Activated T-cell treated with anti-CD3 and anti-CD28 coated beads, Interleukin-2, amount 50 U/mL, for 72 hours (primary cell): Measurements from ENCODE around the gene ARHGAP24. TPM values are rescaled to one million over a fixed set of nuclear protein-coding genes. Genes with fewer than 3 reads are reported as not detected.
A peak's percentile ranks its signal among the peaks of the same experiment; 100 is the strongest.

ENCODE experiments used
- ATAC-seq, 2 donors: fragments of 150-1000 bp; cut with Tn5 transposase; replicated peaks in 1 of 2; 2 replicates each; pipeline ENCODE4 v1.10.0; 2021; ENCODE audit warnings: moderate library complexity in 2 of 2, mild to moderate bottlenecking in 1 of 2
- DNase-seq, 2 donors: peaks; one replicate each; pipeline ENCODE4 v3.0.0; 2021 to 2022; ENCODE audit warnings: mixed read lengths in 1 of 2
- H3K27ac Mint-ChIP-seq: one replicate; pipeline ENCODE4 v1.8.0; 2022; ENCODE audit warnings: mild to moderate bottlenecking, moderate library complexity, mixed read lengths
- H3K27me3 Mint-ChIP-seq: one replicate; pipeline ENCODE4 v1.8.0; 2022; ENCODE audit warnings: low read depth, mixed read lengths
- H3K36me3 Mint-ChIP-seq, 2 donors: one replicate each; pipeline ENCODE4 v1.8.0; 2022; ENCODE audit warnings: mixed read lengths in 2 of 2, mild to moderate bottlenecking in 1 of 2; ENCODE audit not compliant: insufficient read depth in 2 of 2
- H3K4me1 Mint-ChIP-seq: one replicate; pipeline ENCODE4 v1.8.0; 2022; ENCODE audit warnings: low read depth, mixed read lengths
- H3K4me3 Mint-ChIP-seq, 2 donors: one replicate each; pipeline ENCODE4 v1.8.0; 2022; ENCODE audit warnings: mild to moderate bottlenecking in 2 of 2, mixed read lengths in 2 of 2, moderate library complexity in 2 of 2
- H3K9me3 Mint-ChIP-seq, 2 donors: one replicate each; pipeline ENCODE4 v1.8.0; 2022; ENCODE audit warnings: mixed read lengths in 2 of 2
- total RNA-seq, 2 donors: library from RNA; stranded (reverse); gene quantifications; one replicate each; pipeline ENCODE4 v1.2.3, GENCODE V29; 2022

ARHGAP24 gene
- total RNA-seq, 2 donors from 2014 or later = not detected

DNA sequence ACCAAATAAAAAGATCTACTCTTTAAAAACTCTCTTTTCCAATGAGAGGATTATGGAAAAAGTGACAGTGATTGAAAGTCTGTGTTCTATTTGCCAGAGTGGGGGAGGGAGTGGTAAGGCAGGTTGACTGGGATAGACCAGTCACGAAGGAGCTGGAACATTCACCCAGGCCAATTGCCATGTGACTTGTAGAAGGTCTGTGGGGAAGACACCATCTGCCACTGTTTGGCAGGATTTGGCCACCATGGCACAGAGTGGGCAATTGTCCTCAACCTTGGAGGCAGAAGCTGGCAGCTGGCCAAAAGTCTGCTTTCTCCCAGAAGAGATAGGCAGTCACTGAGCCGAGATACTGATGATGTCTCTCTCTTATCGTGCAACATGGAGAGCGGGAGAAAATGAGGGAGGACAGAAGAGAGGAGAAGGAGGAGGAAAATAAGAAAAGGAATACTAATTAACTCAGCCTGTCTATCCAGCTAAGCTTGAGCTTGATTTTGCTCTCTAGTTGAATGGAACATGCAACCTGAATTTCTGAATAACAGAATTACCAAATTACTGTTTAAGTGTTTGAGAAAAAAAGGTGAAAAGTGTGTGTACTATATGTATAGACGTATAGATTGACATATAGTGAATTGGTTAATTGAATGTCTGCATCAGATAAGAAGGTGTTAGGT, 267.1 kb downstream of the ARHGAP24 start:
- H3K36me3 Mint-ChIP-seq = no peaks in the 10 kb centered on the region
- peaks cover 4 to 8% of the 10 kb centered on the region in 2 donors for H3K9me3 Mint-ChIP-seq
- no peaks in the 10 kb centered on the region for H3K4me1 Mint-ChIP-seq
- DNase-seq (no peak), ATAC-seq (no peak)
- H3K27me3 Mint-ChIP-seq = no peaks in the 10 kb centered on the region
- H3K4me3 Mint-ChIP-seq = no peak overlapping the region
- no peak overlapping the region for H3K27ac Mint-ChIP-seq

- no peaks in the 10 kb centered on the region for H3K27me3 Mint-ChIP-seq
- DNase-seq = no peak
- ATAC-seq = no peak
- no peak overlapping the region for H3K4me3 Mint-ChIP-seq
- no peaks in the 10 kb centered on the region for H3K4me1 Mint-ChIP-seq
- H3K27ac Mint-ChIP-seq = no peak overlapping the region
- peaks cover 2 to 4% of the 10 kb centered on the region in 2 donors for H3K9me3 Mint-ChIP-seq
- H3K36me3 Mint-ChIP-seq = no peaks in the 10 kb centered on the region
Observed at GRCh38 chr4:85744950-85745349, 270.0 kb downstream of the ARHGAP24 start.

GRCh38 chr4:85745939-85746338, 271.0 kb downstream of the ARHGAP24 start:
- H3K27me3 Mint-ChIP-seq = no peaks in the 10 kb centered on the region
- no peak overlapping the region for H3K4me3 Mint-ChIP-seq
- DNase-seq (no peak), ATAC-seq (no peak)
- H3K4me1 Mint-ChIP-seq = no peaks in the 10 kb centered on the region
- H3K36me3 Mint-ChIP-seq = no peaks in the 10 kb centered on the region
- peaks cover 2% of the 10 kb centered on the region in 2 donors for H3K9me3 Mint-ChIP-seq
- H3K27ac Mint-ChIP-seq = no peak overlapping the region

DNA sequence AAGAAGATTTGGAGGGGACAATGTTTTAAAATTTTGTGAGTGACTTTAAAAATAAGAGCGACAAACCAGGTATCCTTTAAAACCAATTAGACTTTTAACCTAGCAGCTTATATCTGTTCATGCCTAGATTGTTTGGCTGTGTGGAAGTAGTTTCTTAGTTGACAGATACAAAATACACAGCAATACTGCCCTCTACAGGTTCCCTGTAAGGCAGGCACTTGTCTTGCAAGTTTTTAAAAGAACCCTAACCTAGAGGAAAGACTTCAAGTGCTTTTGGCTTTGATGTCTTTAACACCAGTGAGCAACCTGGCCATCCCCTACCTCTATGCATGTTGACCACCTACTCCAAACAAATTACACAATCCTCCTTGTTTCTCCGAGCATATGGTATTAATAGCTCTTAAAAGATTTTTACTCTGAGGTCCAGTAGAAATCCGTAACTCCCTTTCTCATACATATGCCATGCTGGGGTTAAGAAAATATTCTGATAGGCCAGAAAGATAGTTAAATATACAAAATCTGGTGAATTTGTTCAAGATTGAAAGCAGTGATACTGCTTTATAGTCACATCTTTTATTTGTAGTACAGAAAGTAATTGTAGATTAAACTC, 273.0 kb downstream of the ARHGAP24 start:
- Mint-ChIP-seq H3K27ac (no peak overlapping the region), H3K9me3 (no peaks in the 10 kb centered on the region)

GRCh38 chr4:85748654-85749053, 273.7 kb downstream of the ARHGAP24 start:
- DNase-seq (no peak), ATAC-seq (no peak)
- Mint-ChIP-seq H3K27ac (no peak overlapping the region), H3K36me3 (no peaks in the 10 kb centered on the region), H3K9me3 (no peaks in the 10 kb centered on the region), H3K4me3 (no peak overlapping the region), H3K27me3 (no peaks in the 10 kb centered on the region), H3K4me1 (no peaks in the 10 kb centered on the region)

More for the DNA sequence above, 273.0 kb downstream of the ARHGAP24 start:
- Mint-ChIP-seq H3K4me3 (no peak overlapping the region), H3K27me3 (no peaks in the 10 kb centered on the region), H3K36me3 (no peaks in the 10 kb centered on the region), H3K4me1 (no peaks in the 10 kb centered on the region)
- DNase-seq = peak in 1 of 2 donors; percentile 5
- ATAC-seq = no peak

GRCh38 chr4:85751866-85752265, 276.9 kb downstream of the ARHGAP24 start:
- ATAC-seq = no peak
- no peak for DNase-seq
- Mint-ChIP-seq H3K36me3 (no peaks in the 10 kb centered on the region), H3K4me3 (no peak overlapping the region), H3K4me1 (no peaks in the 10 kb centered on the region), H3K27ac (no peak overlapping the region), H3K27me3 (no peaks in the 10 kb centered on the region), H3K9me3 (no peaks in the 10 kb centered on the region)

DNA sequence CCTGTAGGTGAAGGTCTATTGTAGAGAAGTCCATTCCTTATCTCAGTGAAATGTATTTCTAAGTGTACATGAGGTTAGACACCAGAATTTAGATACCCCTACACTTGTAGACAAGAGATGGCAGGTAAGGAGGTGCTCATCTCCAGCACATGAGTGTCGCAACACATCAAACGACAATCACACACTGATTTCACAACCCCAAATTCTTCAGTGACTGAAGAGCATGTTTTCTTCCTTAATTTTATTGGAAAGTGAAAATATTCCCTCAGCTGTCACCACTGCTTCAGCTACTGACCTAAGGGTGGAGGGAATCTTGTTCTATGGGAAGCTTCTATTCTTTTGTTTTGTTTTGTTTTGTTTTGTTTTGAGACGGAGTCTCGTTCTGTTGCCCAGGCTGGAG, 280.3 kb downstream of the ARHGAP24 start:
- H3K4me3 Mint-ChIP-seq = no peak overlapping the region
- no peak for ATAC-seq
- no peaks in the 10 kb centered on the region for H3K27me3 Mint-ChIP-seq
- H3K4me1 Mint-ChIP-seq = no peaks in the 10 kb centered on the region
- H3K36me3 Mint-ChIP-seq = no peaks in the 10 kb centered on the region
- no peak for DNase-seq
- peaks cover 0 to 2% of the 10 kb centered on the region in 2 donors for H3K9me3 Mint-ChIP-seq
- H3K27ac Mint-ChIP-seq = no peak overlapping the region

DNA sequence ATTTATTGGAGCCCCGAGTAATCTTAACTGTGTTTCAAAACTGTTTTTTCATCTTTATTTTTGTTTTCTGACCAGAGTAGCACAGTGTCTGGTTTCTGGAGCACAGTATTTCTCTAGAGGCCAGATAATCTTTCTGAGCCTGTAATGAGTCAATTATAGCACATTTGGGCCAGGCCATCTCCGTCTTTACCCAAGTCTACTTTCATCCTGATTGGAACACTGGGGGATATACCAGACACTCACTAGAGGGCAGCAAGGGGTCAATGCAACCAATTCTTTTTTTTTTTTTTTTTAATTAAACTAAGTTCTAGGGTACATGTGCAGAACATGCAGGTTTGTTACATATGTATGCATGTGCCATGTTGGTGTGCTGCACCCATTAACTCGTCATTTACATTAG, 282.0 kb downstream of the ARHGAP24 start:
- Mint-ChIP-seq H3K27me3 (no peaks in the 10 kb centered on the region), H3K9me3 (peaks cover 0 to 2% of the 10 kb centered on the region in 2 donors), H3K4me3 (no peak overlapping the region), H3K4me1 (no peaks in the 10 kb centered on the region), H3K27ac (no peak overlapping the region), H3K36me3 (no peaks in the 10 kb centered on the region)
- DNase-seq = no peak
- ATAC-seq = no peak

- no peaks in the 10 kb centered on the region for H3K36me3 Mint-ChIP-seq
- H3K4me1 Mint-ChIP-seq = no peaks in the 10 kb centered on the region
- no peak overlapping the region for H3K27ac Mint-ChIP-seq
- ATAC-seq (no peak), DNase-seq (no peak)
- H3K9me3 Mint-ChIP-seq = peaks cover 0 to 3% of the 10 kb centered on the region in 2 donors
- no peak overlapping the region for H3K4me3 Mint-ChIP-seq
- no peaks in the 10 kb centered on the region for H3K27me3 Mint-ChIP-seq
Observed at GRCh38 chr4:85759388-85759787, 284.4 kb downstream of the ARHGAP24 start.

- no peaks in the 10 kb centered on the region for H3K27me3 Mint-ChIP-seq
- no peaks in the 10 kb centered on the region for H3K36me3 Mint-ChIP-seq
- no peak overlapping the region for H3K4me3 Mint-ChIP-seq
- no peaks in the 10 kb centered on the region for H3K4me1 Mint-ChIP-seq
- ATAC-seq (no peak), DNase-seq (no peak)
- H3K9me3 Mint-ChIP-seq = peaks cover 0 to 3% of the 10 kb centered on the region in 2 donors
- no peak overlapping the region for H3K27ac Mint-ChIP-seq
Observed at GRCh38 chr4:85760511-85760910, 285.6 kb downstream of the ARHGAP24 start.

DNA sequence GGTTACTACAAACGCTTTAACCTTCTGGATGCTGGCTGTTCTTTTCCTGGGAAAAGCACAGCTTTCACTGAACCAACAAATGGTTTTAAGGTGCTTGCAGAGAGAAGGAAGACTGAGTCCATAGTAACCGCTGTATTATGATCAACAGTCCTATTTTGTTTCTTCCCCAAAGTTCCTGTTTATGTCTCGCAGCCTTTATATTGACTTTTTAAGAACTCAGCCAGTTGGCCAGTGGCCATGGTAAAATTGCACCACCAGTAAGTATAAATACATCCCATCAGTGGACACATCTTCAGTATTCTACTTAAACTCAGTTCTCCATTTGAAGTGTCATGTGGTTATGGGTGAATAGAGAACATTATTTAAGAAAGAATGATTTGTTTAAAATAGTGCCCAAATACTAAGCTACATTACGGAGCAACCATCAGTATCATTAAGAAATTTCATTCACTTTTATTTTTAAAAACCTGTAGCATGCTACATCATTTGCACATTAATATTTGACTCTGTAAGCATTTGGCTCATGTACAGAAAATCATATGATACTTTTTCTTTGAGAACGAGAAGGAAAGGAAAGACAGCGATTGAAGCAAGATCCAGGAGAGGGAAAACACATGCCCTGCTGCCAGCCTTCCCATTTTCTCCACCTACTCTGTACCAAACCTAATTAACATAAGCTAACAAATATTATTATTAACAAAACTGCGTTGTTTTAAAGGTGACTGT, 287.0 kb downstream of the ARHGAP24 start:
- H3K4me1 Mint-ChIP-seq = no peaks in the 10 kb centered on the region
- DNase-seq (no peak), ATAC-seq (no peak)
- H3K9me3 Mint-ChIP-seq = peaks cover 0 to 3% of the 10 kb centered on the region in 2 donors
- no peak overlapping the region for H3K27ac Mint-ChIP-seq
- no peaks in the 10 kb centered on the region for H3K36me3 Mint-ChIP-seq
- H3K4me3 Mint-ChIP-seq = no peak overlapping the region
- no peaks in the 10 kb centered on the region for H3K27me3 Mint-ChIP-seq

DNA sequence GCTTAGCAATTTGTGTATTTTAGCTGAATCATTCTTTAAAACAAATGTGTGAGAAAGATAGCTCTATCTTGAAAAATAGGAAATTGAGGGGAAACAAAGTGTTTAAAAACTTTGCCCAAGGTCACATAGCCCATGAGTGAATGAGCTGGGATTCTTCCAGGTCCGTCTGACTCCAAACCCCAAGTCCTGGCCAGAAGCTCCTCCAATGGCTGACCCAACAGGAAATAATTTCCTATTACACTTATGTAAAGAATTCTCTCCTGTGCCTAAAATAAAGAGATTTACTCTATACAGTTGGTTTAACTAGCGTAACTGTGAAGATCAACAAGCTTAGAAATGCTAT, 287.6 kb downstream of the ARHGAP24 start:
- DNase-seq = no peak
- no peaks in the 10 kb centered on the region for H3K27me3 Mint-ChIP-seq
- no peaks in the 10 kb centered on the region for H3K4me1 Mint-ChIP-seq
- no peak overlapping the region for H3K27ac Mint-ChIP-seq
- H3K4me3 Mint-ChIP-seq = no peak overlapping the region
- ATAC-seq = no peak
- H3K9me3 Mint-ChIP-seq = peaks cover 0 to 3% of the 10 kb centered on the region in 2 donors
- no peaks in the 10 kb centered on the region for H3K36me3 Mint-ChIP-seq

- no peak for ATAC-seq
- H3K36me3 Mint-ChIP-seq = no peaks in the 10 kb centered on the region
- no peaks in the 10 kb centered on the region for H3K4me1 Mint-ChIP-seq
- peaks cover 1 to 2% of the 10 kb centered on the region in 2 donors for H3K9me3 Mint-ChIP-seq
- no peak overlapping the region for H3K27ac Mint-ChIP-seq
- no peak for DNase-seq
- H3K27me3 Mint-ChIP-seq = no peaks in the 10 kb centered on the region
- H3K4me3 Mint-ChIP-seq = no peak overlapping the region
Observed at GRCh38 chr4:85763202-85763601, 288.3 kb downstream of the ARHGAP24 start.
